ENCODE data around the gene FBXL15. TPM values are rescaled to one million over a fixed set of nuclear protein-coding genes. Genes with fewer than 3 reads are reported as not detected.

Gene FBXL15
- total and polyA plus RNA-seq, 2 donors (not counting 1 experiment from before 2014, with no cell fraction given): 2.8 to 7.3 TPM

DNA sequence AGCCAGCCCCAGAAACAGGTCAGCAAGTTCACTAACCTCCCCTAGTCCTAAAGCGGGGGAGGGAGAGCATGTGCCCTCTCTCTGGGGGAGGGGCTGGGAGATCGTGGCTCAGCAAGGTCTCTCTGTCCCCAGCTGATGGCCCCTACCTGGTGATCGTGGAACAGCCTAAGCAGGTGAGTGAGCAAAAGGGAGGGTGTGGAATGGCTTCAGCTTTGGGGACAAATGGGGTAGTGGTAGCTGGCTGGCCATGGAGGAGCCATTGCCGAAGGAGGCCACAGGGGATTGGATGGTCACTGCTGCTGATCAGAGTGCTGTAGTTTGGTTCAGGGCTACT lies 24.4 kb upstream of the FBXL15 start:
- Histone ChIP-seq H4K20me1 (ENCODE audit: control insufficient read depth, extremely low read depth, insufficient read depth, low read length) (no peaks in the 10 kb centered on the region), H3K36me3 (ENCODE audit: control insufficient read depth, insufficient read depth, low read length) (peaks cover 5% of the 10 kb centered on the region), H3K9me3 (ENCODE audit: control insufficient read depth, insufficient read depth, low read depth, low read length) (no peaks in the 10 kb centered on the region), H3K9ac (ENCODE audit: insufficient read depth, low read length) (no peak overlapping the region), H3K27ac (ENCODE audit: insufficient read depth, low read length) (peak overlapping the region; percentile 67), H2AFZ (ENCODE audit: low read length) (no peak overlapping the region), H3K79me2 (ENCODE audit: control insufficient read depth, insufficient read depth, low read length) (no peaks in the 10 kb centered on the region), H3K4me3 (replicated peaks in 1 of 4; ENCODE audit: control extremely low read depth in 1 of 4, insufficient read depth in 1 of 4, low read depth in 3 of 4, low read length in 4 of 4) (peak overlapping the region in 3 of 4 experiments; percentile 60 to 87 (median 61)), H3K27me3 (ENCODE audit: control insufficient read depth, insufficient read depth, low read length) (no peaks in the 10 kb centered on the region), H3K4me1 (ENCODE audit: control insufficient read depth, extremely low read depth, insufficient read depth, low read length) (peaks cover 4% of the 10 kb centered on the region), H3K4me2 (ENCODE audit: extremely low read depth, insufficient read depth, low read length) (peak overlapping the region; percentile 92)
- DNase-seq (ENCODE audit: low read depth in 2 of 2): no peak
- TF ChIP-seq EZH2 (IDR thresholded peaks at IDR 0.05; ENCODE audit: low read length, missing control alignments): no peak
- TF ChIP-seq, protein P1, sequence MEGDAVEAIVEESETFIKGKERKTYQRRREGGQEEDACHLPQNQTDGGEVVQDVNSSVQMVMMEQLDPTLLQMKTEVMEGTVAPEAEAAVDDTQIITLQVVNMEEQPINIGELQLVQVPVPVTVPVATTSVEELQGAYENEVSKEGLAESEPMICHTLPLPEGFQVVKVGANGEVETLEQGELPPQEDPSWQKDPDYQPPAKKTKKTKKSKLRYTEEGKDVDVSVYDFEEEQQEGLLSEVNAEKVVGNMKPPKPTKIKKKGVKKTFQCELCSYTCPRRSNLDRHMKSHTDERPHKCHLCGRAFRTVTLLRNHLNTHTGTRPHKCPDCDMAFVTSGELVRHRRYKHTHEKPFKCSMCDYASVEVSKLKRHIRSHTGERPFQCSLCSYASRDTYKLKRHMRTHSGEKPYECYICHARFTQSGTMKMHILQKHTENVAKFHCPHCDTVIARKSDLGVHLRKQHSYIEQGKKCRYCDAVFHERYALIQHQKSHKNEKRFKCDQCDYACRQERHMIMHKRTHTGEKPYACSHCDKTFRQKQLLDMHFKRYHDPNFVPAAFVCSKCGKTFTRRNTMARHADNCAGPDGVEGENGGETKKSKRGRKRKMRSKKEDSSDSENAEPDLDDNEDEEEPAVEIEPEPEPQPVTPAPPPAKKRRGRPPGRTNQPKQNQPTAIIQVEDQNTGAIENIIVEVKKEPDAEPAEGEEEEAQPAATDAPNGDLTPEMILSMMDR (conservative IDR thresholded peaks at IDR 0.05 in 1 of 2, IDR thresholded peaks at IDR 0.05 in 1 of 2; ENCODE audit: low read depth in 1 of 2, low read length in 2 of 2): no peak

GRCh38 chr10:102396730-102397151 lies 23.9 kb upstream of the FBXL15 start:
- H4K20me1 ChIP-seq (ENCODE audit: control insufficient read depth, extremely low read depth, insufficient read depth, low read length): no peaks in the 10 kb centered on the region
- peak overlapping the region in 1 of 4 experiments; percentile 87 for H3K4me3 ChIP-seq (replicated peaks in 1 of 4; ENCODE audit: control extremely low read depth in 1 of 4, insufficient read depth in 1 of 4, low read depth in 3 of 4, low read length in 4 of 4)
- H3K9me3 ChIP-seq (ENCODE audit: control insufficient read depth, insufficient read depth, low read depth, low read length): no peaks in the 10 kb centered on the region
- no peaks in the 10 kb centered on the region for H3K27me3 ChIP-seq (ENCODE audit: control insufficient read depth, insufficient read depth, low read length)
- no peak overlapping the region for H3K27ac ChIP-seq (ENCODE audit: insufficient read depth, low read length)
- peaks cover 4% of the 10 kb centered on the region for H3K4me1 ChIP-seq (ENCODE audit: control insufficient read depth, extremely low read depth, insufficient read depth, low read length)
- no peak for TF ChIP-seq EZH2 (IDR thresholded peaks at IDR 0.05; ENCODE audit: low read length, missing control alignments)
- TF ChIP-seq, protein P1 (conservative IDR thresholded peaks at IDR 0.05 in 1 of 2, IDR thresholded peaks at IDR 0.05 in 1 of 2; ENCODE audit: low read depth in 1 of 2, low read length in 2 of 2): no peak
- no peaks in the 10 kb centered on the region for H3K79me2 ChIP-seq (ENCODE audit: control insufficient read depth, insufficient read depth, low read length)
- H3K4me2 ChIP-seq (ENCODE audit: extremely low read depth, insufficient read depth, low read length): no peak overlapping the region
- H3K9ac ChIP-seq (ENCODE audit: insufficient read depth, low read length): no peak overlapping the region
- H2AFZ ChIP-seq (ENCODE audit: low read length): no peak overlapping the region
- no peak for DNase-seq (ENCODE audit: low read depth in 2 of 2)
- peaks cover 6% of the 10 kb centered on the region for H3K36me3 ChIP-seq (ENCODE audit: control insufficient read depth, insufficient read depth, low read length)

GRCh38 chr10:102397222-102398171 lies 23.1 kb upstream of the FBXL15 start:
- Histone ChIP-seq H3K27ac (ENCODE audit: insufficient read depth, low read length) (no peak overlapping the region), H3K4me2 (ENCODE audit: extremely low read depth, insufficient read depth, low read length) (no peak overlapping the region)

More at GRCh38 chr10:102397222-102398171, 23.1 kb upstream of the FBXL15 start:
- no peak for DNase-seq (ENCODE audit: low read depth in 2 of 2)
- H3K79me2 ChIP-seq (ENCODE audit: control insufficient read depth, insufficient read depth, low read length): no peaks in the 10 kb centered on the region
- no peaks in the 10 kb centered on the region for H4K20me1 ChIP-seq (ENCODE audit: control insufficient read depth, extremely low read depth, insufficient read depth, low read length)
- no peaks in the 10 kb centered on the region for H3K27me3 ChIP-seq (ENCODE audit: control insufficient read depth, insufficient read depth, low read length)
- H3K9ac ChIP-seq (ENCODE audit: insufficient read depth, low read length): no peak overlapping the region
- no peak overlapping the region for H3K4me3 ChIP-seq (replicated peaks in 1 of 4; ENCODE audit: control extremely low read depth in 1 of 4, insufficient read depth in 1 of 4, low read depth in 3 of 4, low read length in 4 of 4)
- H3K9me3 ChIP-seq (ENCODE audit: control insufficient read depth, insufficient read depth, low read depth, low read length): no peaks in the 10 kb centered on the region
- TF ChIP-seq, protein P1 (conservative IDR thresholded peaks at IDR 0.05 in 1 of 2, IDR thresholded peaks at IDR 0.05 in 1 of 2; ENCODE audit: low read depth in 1 of 2, low read length in 2 of 2): no peak
- TF ChIP-seq EZH2 (IDR thresholded peaks at IDR 0.05; ENCODE audit: low read length, missing control alignments): no peak
- H2AFZ ChIP-seq (ENCODE audit: low read length): no peak overlapping the region
- peaks cover 4% of the 10 kb centered on the region for H3K4me1 ChIP-seq (ENCODE audit: control insufficient read depth, extremely low read depth, insufficient read depth, low read length)
- H3K36me3 ChIP-seq (ENCODE audit: control insufficient read depth, insufficient read depth, low read length): peaks cover 6% of the 10 kb centered on the region
